Transverse colon (tissue), 4 donors: ENCODE results near the gene NME9. TPM values are rescaled to one million over a fixed set of nuclear protein-coding genes. Genes with fewer than 3 reads are reported as not detected.

Experiments used
- DNase-seq: peaks from one replicate; pipeline ENCODE4 v3.0.0-alpha.2; 2019
- H3K27ac ChIP-seq, 4 donors: fragments of 200-600 bp; sonication (generic); 2 replicates each; pipeline ENCODE4 v1.5.1; 2016 to 2018; ENCODE audit warnings: inconsistent platforms in 4 of 4
- H3K27me3 ChIP-seq: fragments of 200-600 bp; sonication (generic); 2 replicates; pipeline ENCODE4 v1.5.1; 2017; ENCODE audit warnings: inconsistent platforms
- H3K36me3 ChIP-seq, 4 donors: fragments of 200-600 bp; sonication (generic); 2 replicates each; pipeline ENCODE4 v1.5.1; 2017 to 2019; ENCODE audit warnings: inconsistent platforms in 4 of 4
- H3K4me1 ChIP-seq, 4 donors: fragments of 200-600 bp; sonication (generic); 2 replicates each; pipeline ENCODE4 v1.5.1; 2017 to 2020; ENCODE audit warnings: inconsistent platforms in 4 of 4
- H3K4me3 ChIP-seq, 4 donors: fragments of 200-600 bp; sonication (generic); 1 replicate in 1 of 4; 2 replicates in 3 of 4; pipeline versions ENCODE4 v1.5.1 to v1.6.1; 2017 to 2019; ENCODE audit warnings: inconsistent platforms in 4 of 4
- H3K9me3 ChIP-seq, 2 donors: fragments of 200-600 bp; sonication (generic); 2 replicates each; pipeline ENCODE4 v1.5.1; 2017 to 2019; ENCODE audit warnings: inconsistent platforms in 2 of 2
- CTCF ChIP-seq, 5 experiments: fragments of 200-600 bp in 3 of 5; fragments of 450-650 bp in 2 of 5; sonication (generic) in 3 of 5; IDR thresholded peaks; 1 replicate in 2 of 5; 2 replicates in 3 of 5; pipeline ENCODE4 v1.5.1; 2016 to 2017; ENCODE audit warnings: antibody characterized with exemption in 5 of 5, inconsistent platforms in 3 of 5, mild to moderate bottlenecking in 2 of 5, moderate library complexity in 1 of 5
- EP300 ChIP-seq: sonication (generic); formaldehyde crosslinking; IDR thresholded peaks from one replicate; pipeline ENCODE4 v1.6.1; 2017; ENCODE audit warnings: antibody characterized with exemption, low read depth
- POLR2A ChIP-seq: fragments of 450-650 bp; IDR thresholded peaks from one replicate; pipeline ENCODE4 v1.6.1; 2016; ENCODE audit warnings: antibody characterized with exemption, mild to moderate bottlenecking, moderate library complexity
- POLR2AphosphoS5 ChIP-seq, 3 donors: sonication (generic); formaldehyde crosslinking; IDR thresholded peaks; one replicate each; pipeline ENCODE4 v1.6.1; 2016; ENCODE audit warnings: antibody characterized with exemption in 3 of 3
- WGBS, 2 donors: methylation state at CpG; one replicate each; pipeline ENCODE4 v1.1.5; 2018; ENCODE audit warnings: low coverage in 1 of 2; 5-methylcytosine and 5-hydroxymethylcytosine counted together
- in situ Hi-C, 4 donors: fragments of 200-750 bp; cut with MboI; loops; one replicate each; pipeline versions ENCODE4 v1.15.0 to v1.15.1; 2017; ENCODE audit warnings: low sequenced_read_pairs in 3 of 4, low pct_ligation_motif_present in 1 of 4, low pct_unique_long_range_greater_than_20kb in 1 of 4
- intact Hi-C: fragments of 100-400 bp; cut with DNase I; formaldehyde crosslinking; loops from one replicate; pipeline ENCODE4 v1.15.1; 2023; ENCODE audit warnings: low total_unique reads
- total RNA-seq, 4 donors: library from RNA; depleted of rRNA; stranded (reverse); fragments of >200 nt; gene quantifications; one replicate each; pipeline ENCODE4 v1.1.0, GENCODE V29; 2016

NME9 gene
- total RNA-seq, 4 donors from 2014 or later = not detected

GRCh38 chr3:138364356-138365252, 35.0 kb upstream of the NME9 start:
- H3K36me3 ChIP-seq = no peaks in the 10 kb centered on the region
- H3K4me3 ChIP-seq = no peak overlapping the region
- H3K27ac ChIP-seq = no peak overlapping the region
- H3K27me3 ChIP-seq = no peaks in the 10 kb centered on the region
- intact Hi-C loops = no loop called here
- no peaks in the 10 kb centered on the region for H3K4me1 ChIP-seq
- WGBS, 2 donors = 73 to 82% methylated on average over 2 to 6 of the region's 6 CpGs
- H3K9me3 ChIP-seq = no peaks in the 10 kb centered on the region
- DNase-seq = no peak
- in situ Hi-C loops = no loop called here
- TF ChIP-seq CTCF (IDR thresholded peaks at IDR 0.05) (no peak), EP300 (no peak), POLR2AphosphoS5 (IDR thresholded peaks at IDR 0.05) (no peak), POLR2A (no peak)

- Histone ChIP-seq H3K27me3 (no peaks in the 10 kb centered on the region), H3K36me3 (no peaks in the 10 kb centered on the region), H3K4me3 (no peak overlapping the region), H3K4me1 (no peaks in the 10 kb centered on the region), H3K27ac (no peak overlapping the region), H3K9me3 (no peaks in the 10 kb centered on the region)
- intact Hi-C loops (no loop called here), in situ Hi-C loops (no loop called here)
- no peak for DNase-seq
- TF ChIP-seq EP300 = no peak
- TF ChIP-seq POLR2AphosphoS5 (IDR thresholded peaks at IDR 0.05) = no peak
- no peak for TF ChIP-seq POLR2A
- no peak for TF ChIP-seq CTCF (IDR thresholded peaks at IDR 0.05)
- WGBS, 2 donors = 80 to 94% methylated on average over 2 to 4 of the region's 4 CpGs
Measured at GRCh38 chr3:138363322-138363721, 33.7 kb upstream of the NME9 start.

GRCh38 chr3:138362538-138362937, 32.9 kb upstream of the NME9 start:
- H3K4me3 ChIP-seq = no peak overlapping the region
- no peaks in the 10 kb centered on the region for H3K9me3 ChIP-seq
- intact Hi-C loops (no loop called here), in situ Hi-C loops (no loop called here)
- 91% methylated on average over 7 of the region's 7 CpGs; no CpG with 5 or more reads in 1 of the 2 donors for WGBS, 2 donors
- H3K27me3 ChIP-seq = no peaks in the 10 kb centered on the region
- H3K4me1 ChIP-seq = no peaks in the 10 kb centered on the region
- H3K36me3 ChIP-seq = no peaks in the 10 kb centered on the region
- DNase-seq = no peak
- no peak overlapping the region for H3K27ac ChIP-seq
- TF ChIP-seq POLR2AphosphoS5 (IDR thresholded peaks at IDR 0.05) (no peak), POLR2A (no peak), EP300 (no peak), CTCF (IDR thresholded peaks at IDR 0.05) (no peak)

- Histone ChIP-seq H3K27me3 (no peaks in the 10 kb centered on the region), H3K4me1 (no peaks in the 10 kb centered on the region), H3K9me3 (no peaks in the 10 kb centered on the region), H3K36me3 (no peaks in the 10 kb centered on the region), H3K4me3 (no peak overlapping the region), H3K27ac (no peak overlapping the region)
- in situ Hi-C loops = no loop called here
- intact Hi-C loops = no loop called here
- no peak for DNase-seq
- TF ChIP-seq POLR2A (no peak), EP300 (no peak), POLR2AphosphoS5 (IDR thresholded peaks at IDR 0.05) (no peak), CTCF (IDR thresholded peaks at IDR 0.05) (no peak)
- 91% methylated on average over 7 of the region's 7 CpGs; no CpG with 5 or more reads in 1 of the 2 donors for WGBS, 2 donors
Measured at GRCh38 chr3:138361561-138361971, 31.9 kb upstream of the NME9 start.
